T-helper 2 cell treated with Interferon-gamma antibody and Interleukin-4, amounts not matched to agents 5 μg/mL and 100 μg/mL, for 36 hours (primary cell): ENCODE measurements around the gene PKP4.

Experiments used
- DNase-seq: peaks from one replicate; pipeline ENCODE4 v3.0.0; 2021; ENCODE audit warnings: low spot score
- H3K27ac Mint-ChIP-seq: one replicate; pipeline ENCODE4 v1.8.0; 2021; ENCODE audit warnings: mild to moderate bottlenecking, mixed read lengths
- H3K27me3 Mint-ChIP-seq: one replicate; pipeline ENCODE4 v1.8.0; 2021; ENCODE audit warnings: low read depth, mixed read lengths
- H3K36me3 Mint-ChIP-seq: one replicate; pipeline ENCODE4 v1.8.0; 2021; ENCODE audit warnings: low read depth, mixed read lengths
- H3K4me1 Mint-ChIP-seq: one replicate; pipeline ENCODE4 v1.8.0; 2021; ENCODE audit warnings: low read depth, mixed read lengths
- H3K4me3 Mint-ChIP-seq: one replicate; pipeline ENCODE4 v1.8.0; 2022; ENCODE audit warnings: mild to moderate bottlenecking, moderate library complexity, mixed read lengths
- H3K9me3 Mint-ChIP-seq: one replicate; pipeline ENCODE4 v1.8.0; 2021; ENCODE audit warnings: mixed read lengths

The PKP4 gene

GRCh38 chr2:158583923-158584322, 127.2 kb downstream of the PKP4 start:
- Mint-ChIP-seq H3K27me3 (no peaks in the 10 kb centered on the region), H3K4me1 (no peaks in the 10 kb centered on the region), H3K4me3 (no peak overlapping the region), H3K36me3 (no peaks in the 10 kb centered on the region), H3K9me3 (no peaks in the 10 kb centered on the region), H3K27ac (no peak overlapping the region)
- no peak for DNase-seq

- no peaks in the 10 kb centered on the region for H3K36me3 Mint-ChIP-seq
- H3K9me3 Mint-ChIP-seq, result no peaks in the 10 kb centered on the region
- H3K27ac Mint-ChIP-seq, result no peak overlapping the region
- no peaks in the 10 kb centered on the region for H3K4me1 Mint-ChIP-seq
- H3K27me3 Mint-ChIP-seq, result no peaks in the 10 kb centered on the region
- no peak for DNase-seq
- H3K4me3 Mint-ChIP-seq, result no peak overlapping the region
Observed at GRCh38 chr2:158586491-158586890, 129.7 kb downstream of the PKP4 start.

GRCh38 chr2:158589303-158589702, 132.6 kb downstream of the PKP4 start:
- Mint-ChIP-seq H3K9me3 (no peaks in the 10 kb centered on the region), H3K4me1 (no peaks in the 10 kb centered on the region), H3K27ac (no peak overlapping the region), H3K36me3 (no peaks in the 10 kb centered on the region), H3K4me3 (no peak overlapping the region), H3K27me3 (no peaks in the 10 kb centered on the region)
- no peak for DNase-seq

GRCh38 chr2:158598862-158599517, 142.2 kb downstream of the PKP4 start:
- DNase-seq, result no peak
- no peaks in the 10 kb centered on the region for H3K9me3 Mint-ChIP-seq
- H3K27ac Mint-ChIP-seq, result no peak overlapping the region
- no peaks in the 10 kb centered on the region for H3K36me3 Mint-ChIP-seq
- H3K4me3 Mint-ChIP-seq, result no peak overlapping the region
- no peaks in the 10 kb centered on the region for H3K27me3 Mint-ChIP-seq
- no peaks in the 10 kb centered on the region for H3K4me1 Mint-ChIP-seq

GRCh38 chr2:158599609-158600008, 142.9 kb downstream of the PKP4 start:
- H3K4me1 Mint-ChIP-seq, result no peaks in the 10 kb centered on the region
- no peak overlapping the region for H3K4me3 Mint-ChIP-seq
- no peak overlapping the region for H3K27ac Mint-ChIP-seq
- H3K9me3 Mint-ChIP-seq, result no peaks in the 10 kb centered on the region
- no peaks in the 10 kb centered on the region for H3K27me3 Mint-ChIP-seq
- H3K36me3 Mint-ChIP-seq, result no peaks in the 10 kb centered on the region
- DNase-seq, result no peak

GRCh38 chr2:158600155-158600802, 143.5 kb downstream of the PKP4 start:
- Mint-ChIP-seq H3K36me3 (no peaks in the 10 kb centered on the region), H3K4me3 (no peak overlapping the region), H3K9me3 (no peaks in the 10 kb centered on the region), H3K4me1 (no peaks in the 10 kb centered on the region), H3K27ac (no peak overlapping the region), H3K27me3 (no peaks in the 10 kb centered on the region)
- DNase-seq, result no peak

GRCh38 chr2:158602027-158602426, 145.3 kb downstream of the PKP4 start:
- no peak for DNase-seq
- Mint-ChIP-seq H3K27ac (no peak overlapping the region), H3K36me3 (no peaks in the 10 kb centered on the region), H3K4me1 (no peaks in the 10 kb centered on the region), H3K4me3 (no peak overlapping the region), H3K27me3 (no peaks in the 10 kb centered on the region), H3K9me3 (no peaks in the 10 kb centered on the region)

- no peak overlapping the region for H3K27ac Mint-ChIP-seq
- DNase-seq, result no peak
- no peaks in the 10 kb centered on the region for H3K27me3 Mint-ChIP-seq
- no peaks in the 10 kb centered on the region for H3K4me1 Mint-ChIP-seq
- H3K36me3 Mint-ChIP-seq, result no peaks in the 10 kb centered on the region
- H3K9me3 Mint-ChIP-seq, result no peaks in the 10 kb centered on the region
- no peak overlapping the region for H3K4me3 Mint-ChIP-seq
Observed at GRCh38 chr2:158603205-158603604, 146.5 kb downstream of the PKP4 start.

GRCh38 chr2:158603986-158604385, 147.2 kb downstream of the PKP4 start:
- DNase-seq, result no peak
- no peak overlapping the region for H3K4me3 Mint-ChIP-seq
- no peaks in the 10 kb centered on the region for H3K9me3 Mint-ChIP-seq
- no peak overlapping the region for H3K27ac Mint-ChIP-seq
- H3K4me1 Mint-ChIP-seq, result no peaks in the 10 kb centered on the region
- no peaks in the 10 kb centered on the region for H3K36me3 Mint-ChIP-seq
- no peaks in the 10 kb centered on the region for H3K27me3 Mint-ChIP-seq

GRCh38 chr2:158610059-158610458, 153.3 kb downstream of the PKP4 start:
- no peak for DNase-seq
- H3K27ac Mint-ChIP-seq, result no peak overlapping the region
- H3K27me3 Mint-ChIP-seq, result no peaks in the 10 kb centered on the region
- no peaks in the 10 kb centered on the region for H3K36me3 Mint-ChIP-seq
- H3K4me1 Mint-ChIP-seq, result peaks cover 2% of the 10 kb centered on the region
- H3K4me3 Mint-ChIP-seq, result no peak overlapping the region
- H3K9me3 Mint-ChIP-seq, result no peaks in the 10 kb centered on the region

GRCh38 chr2:158616480-158617000, 159.8 kb downstream of the PKP4 start:
- no peak for DNase-seq
- H3K4me1 Mint-ChIP-seq, result peaks cover 2% of the 10 kb centered on the region
- H3K27me3 Mint-ChIP-seq, result no peaks in the 10 kb centered on the region
- peaks cover 3% of the 10 kb centered on the region for H3K36me3 Mint-ChIP-seq
- H3K9me3 Mint-ChIP-seq, result no peaks in the 10 kb centered on the region
- no peak overlapping the region for H3K4me3 Mint-ChIP-seq
- no peak overlapping the region for H3K27ac Mint-ChIP-seq

GRCh38 chr2:158618891-158619490, 162.2 kb downstream of the PKP4 start:
- H3K27ac Mint-ChIP-seq, result no peak overlapping the region
- peaks cover 12% of the 10 kb centered on the region for H3K36me3 Mint-ChIP-seq
- H3K4me3 Mint-ChIP-seq, result no peak overlapping the region
- H3K4me1 Mint-ChIP-seq, result peaks cover 2% of the 10 kb centered on the region
- DNase-seq, result no peak
- no peaks in the 10 kb centered on the region for H3K9me3 Mint-ChIP-seq
- H3K27me3 Mint-ChIP-seq, result no peaks in the 10 kb centered on the region

GRCh38 chr2:158619496-158619895, 162.7 kb downstream of the PKP4 start:
- Mint-ChIP-seq H3K36me3 (peaks cover 12% of the 10 kb centered on the region), H3K9me3 (no peaks in the 10 kb centered on the region), H3K4me1 (peaks cover 2% of the 10 kb centered on the region), H3K27me3 (no peaks in the 10 kb centered on the region), H3K27ac (no peak overlapping the region), H3K4me3 (no peak overlapping the region)
- no peak for DNase-seq

- Mint-ChIP-seq H3K4me1 (peaks cover 2% of the 10 kb centered on the region), H3K36me3 (peaks cover 16% of the 10 kb centered on the region), H3K27me3 (no peaks in the 10 kb centered on the region), H3K4me3 (no peak overlapping the region), H3K27ac (no peak overlapping the region), H3K9me3 (no peaks in the 10 kb centered on the region)
- DNase-seq, result no peak
Observed at GRCh38 chr2:158620656-158621055, 163.9 kb downstream of the PKP4 start.
